Stomach (tissue), 9 donors: ENCODE measurements around the gene DGKD. TPM values are rescaled to one million over a fixed set of nuclear protein-coding genes. Genes with fewer than 3 reads are reported as not detected.
A peak's percentile ranks its signal among the peaks of the same experiment; 100 is the strongest.

Experiments used
- DNase-seq, 2 donors: peaks; one replicate each; pipeline versions ENCODE4 v3.0.0 to v3.0.0-alpha.2; 2013 to 2019
- H3K27ac ChIP-seq, 5 donors: fragments of 200-600 bp in 4 of 5; sonication (generic) in 4 of 5; one replicate each; pipeline ENCODE4 v1.5.1; 2013 to 2019; ENCODE audit warnings: mild to moderate bottlenecking in 1 of 5, moderate library complexity in 1 of 5
- H3K27me3 ChIP-seq, 3 donors: fragments of 200-600 bp; sonication (generic); one replicate each; pipeline ENCODE4 v1.5.1; 2017 to 2019; ENCODE audit warnings: mixed run types in 1 of 3
- H3K36me3 ChIP-seq, 4 donors: fragments of 200-600 bp; sonication (generic); 1 replicate in 3 of 4; 2 replicates in 1 of 4; pipeline ENCODE4 v1.5.1; 2016 to 2019
- H3K4me1 ChIP-seq, 4 donors: fragments of 200-600 bp; sonication (generic); one replicate each; pipeline ENCODE4 v1.5.1; 2016 to 2019
- H3K4me3 ChIP-seq, 4 donors: fragments of 200-600 bp; sonication (generic) in 3 of 4; one replicate each; pipeline ENCODE4 v1.5.1; 2016 to 2019; ENCODE audit warnings: mild to moderate bottlenecking in 1 of 4
- H3K9me3 ChIP-seq, 4 donors: fragments of 200-600 bp; sonication (generic); one replicate each; pipeline ENCODE4 v1.5.1; 2016 to 2019
- EP300 ChIP-seq: sonication (generic); formaldehyde crosslinking; IDR thresholded peaks from one replicate; pipeline ENCODE4 v1.6.1; 2017; ENCODE audit warnings: antibody characterized with exemption
- POLR2A ChIP-seq, 4 donors: fragments of 450-650 bp; IDR thresholded peaks; one replicate each; pipeline ENCODE4 v1.6.1; 2016; ENCODE audit warnings: antibody characterized with exemption in 4 of 4, control low read depth in 2 of 4, mild to moderate bottlenecking in 1 of 4, moderate library complexity in 1 of 4
- POLR2AphosphoS5 ChIP-seq, 3 donors: sonication (generic); formaldehyde crosslinking; IDR thresholded peaks; one replicate each; pipeline ENCODE4 v1.6.1; 2016; ENCODE audit warnings: antibody characterized with exemption in 3 of 3
- WGBS, 5 donors: extraction: QIAGEN DNeasy Blood & Tissue Kit in 3 of 5; methylation state at CpG; one replicate each; pipeline versions ENCODE4 v1.1.5 to v1.1.7; 2013 to 2018; 5-methylcytosine and 5-hydroxymethylcytosine counted together
- intact Hi-C: fragments of 100-400 bp; cut with DNase I; formaldehyde crosslinking; loops from one replicate; pipeline ENCODE4 v1.15.1; 2023; ENCODE audit warnings: low total_unique reads
- polyA plus RNA-seq, 3 donors: library from polyadenylated mRNA; stranded (reverse); fragments of 200-250 nt; gene quantifications; one replicate each; pipeline ENCODE4 v1.2.3, GENCODE V29; 2013
- total RNA-seq, 5 donors: library from RNA; depleted of rRNA; stranded (reverse); fragments of >200 nt; gene quantifications; one replicate each; pipeline versions ENCODE4 v1.1.0 to v1.2.3, GENCODE V29; 2014 to 2016
- TF ChIP-seq, protein P1 (sequence below), 7 experiments: fragments of 450-650 bp in 4 of 7; fragments of 200-600 bp in 3 of 7; sonication (generic) in 3 of 7; IDR thresholded peaks; one replicate each; pipeline ENCODE4 v1.5.1; 2016 to 2019; ENCODE audit warnings: antibody characterized with exemption in 7 of 7, control low read depth in 2 of 7, mild to moderate bottlenecking in 1 of 7
- donor health status: healthy with polysubstance abuse.
- donor health status: Bipolar disorder and iron deficiency.
- donor health status: healthy.

The DGKD gene
- total and polyA plus RNA-seq, 8 donors: 21.9 to 471 (median 202) TPM

DNA sequence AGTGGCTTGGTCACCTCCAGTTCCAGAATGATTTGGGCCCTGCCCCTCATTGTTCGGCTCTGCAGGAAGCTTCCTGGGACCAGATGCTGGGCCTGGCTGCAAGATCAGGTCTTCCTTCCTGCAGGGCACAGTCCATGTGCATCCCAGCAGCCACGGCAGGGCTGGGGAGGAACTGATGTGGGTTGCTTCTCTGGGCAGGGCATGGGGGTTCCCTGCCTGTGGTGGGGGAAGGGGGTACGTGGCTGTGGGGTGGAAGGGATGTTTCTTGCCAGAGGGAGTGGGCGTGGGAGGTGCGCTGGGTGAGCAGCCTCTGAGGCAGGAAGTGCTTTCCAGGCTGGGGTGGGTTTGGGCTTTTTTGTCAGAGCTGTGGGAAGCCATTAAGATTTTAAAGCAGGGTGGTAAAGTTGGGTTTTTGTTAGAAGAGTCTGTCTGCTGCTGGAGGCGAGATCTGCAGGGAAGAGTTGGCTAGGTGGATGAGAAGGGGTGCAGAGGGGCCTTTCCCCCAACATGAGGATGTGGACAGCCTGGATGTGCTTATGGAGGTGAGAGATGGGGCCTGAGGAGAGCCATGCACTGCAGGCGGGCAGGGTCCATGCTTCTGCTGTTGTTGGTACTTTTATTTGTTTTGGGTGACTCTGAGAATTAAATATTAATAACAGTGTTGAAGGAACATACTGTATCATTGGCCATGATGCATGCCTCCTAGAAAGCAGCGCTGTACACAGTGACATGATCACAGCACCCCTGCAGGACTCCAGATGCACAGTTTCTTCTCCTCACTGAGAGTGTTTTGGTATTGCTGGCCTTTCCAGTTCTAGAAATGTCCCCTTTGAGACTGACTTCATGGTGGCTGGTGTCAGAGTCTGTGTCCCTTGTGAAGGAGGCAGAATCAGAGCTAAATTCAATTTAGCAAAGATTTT, 45.3 kb downstream of the DGKD start:
- 64 to 77% (median 71%) methylated on average over 8 of the region's 8 CpGs for WGBS, 5 donors
- H3K27ac ChIP-seq: no peak overlapping the region
- DNase-seq: peak; percentile 23 to 26
- H3K36me3 ChIP-seq: peaks cover 4 to 42% (median 19%) of the 10 kb centered on the region in 4 donors
- no peaks in the 10 kb centered on the region for H3K9me3 ChIP-seq
- H3K4me3 ChIP-seq: no peak overlapping the region
- intact Hi-C loops: no loop called here
- no peak for TF ChIP-seq POLR2A (IDR thresholded peaks at IDR 0.05)
- H3K4me1 ChIP-seq: peaks cover 0 to 30% (median 13%) of the 10 kb centered on the region in 4 donors
- no peaks in the 10 kb centered on the region for H3K27me3 ChIP-seq

DNA sequence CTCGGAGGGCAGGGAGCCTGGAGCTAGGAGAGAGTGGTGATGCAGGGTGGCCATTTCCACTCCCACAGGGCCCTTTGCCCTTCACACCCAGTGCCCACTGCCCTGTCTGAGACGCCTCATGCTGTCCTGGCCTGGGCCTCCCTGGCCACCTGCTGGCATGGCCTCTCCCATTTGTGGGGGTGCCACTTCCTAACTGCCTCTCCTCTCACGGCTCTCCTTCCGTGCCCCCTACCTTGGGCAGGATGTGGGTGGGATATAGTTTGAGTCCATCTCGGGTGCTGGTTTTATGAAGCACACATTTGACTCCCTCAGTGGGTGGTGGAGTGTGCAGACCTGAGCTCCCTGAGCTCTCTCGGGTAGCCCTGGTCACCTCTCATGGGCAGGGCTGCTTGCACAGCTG, 46.0 kb downstream of the DGKD start:
- no peaks in the 10 kb centered on the region for H3K27me3 ChIP-seq
- no peaks in the 10 kb centered on the region for H3K9me3 ChIP-seq
- H3K4me1 ChIP-seq: peaks cover 0 to 30% (median 13%) of the 10 kb centered on the region in 4 donors
- peaks cover 4 to 36% (median 16%) of the 10 kb centered on the region in 4 donors for H3K36me3 ChIP-seq
- no peak overlapping the region for H3K27ac ChIP-seq
- TF ChIP-seq EP300: no peak
- no peak for TF ChIP-seq POLR2A (IDR thresholded peaks at IDR 0.05)
- no peak for DNase-seq
- WGBS, 5 donors: 56 to 83% (median 62%) methylated on average over 1 to 6 of the region's 6 CpGs
- no peak overlapping the region for H3K4me3 ChIP-seq
- intact Hi-C loops: no loop called here

DNA sequence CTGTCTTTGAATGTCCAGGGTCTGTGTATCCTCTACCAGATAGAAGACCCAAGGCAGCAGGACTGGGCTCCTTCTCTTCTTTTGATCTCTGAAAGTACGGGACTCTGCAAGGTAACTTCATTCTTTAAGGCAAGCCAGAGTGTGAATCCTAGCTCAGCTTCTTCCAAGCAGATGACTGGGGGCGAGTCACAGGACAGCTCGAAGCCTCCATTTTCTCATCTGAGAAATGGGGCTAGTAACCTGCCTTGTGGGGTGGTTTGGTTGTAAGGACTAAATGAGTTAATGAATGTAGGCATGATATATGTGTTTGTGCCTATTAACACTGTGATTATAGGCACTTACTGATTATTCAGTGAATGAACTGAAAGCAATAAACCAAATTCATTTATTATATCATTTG, 46.7 kb downstream of the DGKD start:
- Histone ChIP-seq H3K36me3 (peaks cover 4 to 30% (median 16%) of the 10 kb centered on the region in 4 donors), H3K27ac (no peak overlapping the region), H3K4me3 (no peak overlapping the region), H3K4me1 (peaks cover 0 to 30% (median 13%) of the 10 kb centered on the region in 4 donors), H3K27me3 (no peaks in the 10 kb centered on the region), H3K9me3 (no peaks in the 10 kb centered on the region)
- no peak for TF ChIP-seq EP300
- TF ChIP-seq, protein P1, sequence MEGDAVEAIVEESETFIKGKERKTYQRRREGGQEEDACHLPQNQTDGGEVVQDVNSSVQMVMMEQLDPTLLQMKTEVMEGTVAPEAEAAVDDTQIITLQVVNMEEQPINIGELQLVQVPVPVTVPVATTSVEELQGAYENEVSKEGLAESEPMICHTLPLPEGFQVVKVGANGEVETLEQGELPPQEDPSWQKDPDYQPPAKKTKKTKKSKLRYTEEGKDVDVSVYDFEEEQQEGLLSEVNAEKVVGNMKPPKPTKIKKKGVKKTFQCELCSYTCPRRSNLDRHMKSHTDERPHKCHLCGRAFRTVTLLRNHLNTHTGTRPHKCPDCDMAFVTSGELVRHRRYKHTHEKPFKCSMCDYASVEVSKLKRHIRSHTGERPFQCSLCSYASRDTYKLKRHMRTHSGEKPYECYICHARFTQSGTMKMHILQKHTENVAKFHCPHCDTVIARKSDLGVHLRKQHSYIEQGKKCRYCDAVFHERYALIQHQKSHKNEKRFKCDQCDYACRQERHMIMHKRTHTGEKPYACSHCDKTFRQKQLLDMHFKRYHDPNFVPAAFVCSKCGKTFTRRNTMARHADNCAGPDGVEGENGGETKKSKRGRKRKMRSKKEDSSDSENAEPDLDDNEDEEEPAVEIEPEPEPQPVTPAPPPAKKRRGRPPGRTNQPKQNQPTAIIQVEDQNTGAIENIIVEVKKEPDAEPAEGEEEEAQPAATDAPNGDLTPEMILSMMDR (IDR thresholded peaks at IDR 0.05): no peak
- intact Hi-C loops: no loop called here
- DNase-seq: peak in 1 of 2 donors; percentile 10
- 91 to 97% (median 95%) methylated on average over 3 of the region's 3 CpGs for WGBS, 5 donors

DNA sequence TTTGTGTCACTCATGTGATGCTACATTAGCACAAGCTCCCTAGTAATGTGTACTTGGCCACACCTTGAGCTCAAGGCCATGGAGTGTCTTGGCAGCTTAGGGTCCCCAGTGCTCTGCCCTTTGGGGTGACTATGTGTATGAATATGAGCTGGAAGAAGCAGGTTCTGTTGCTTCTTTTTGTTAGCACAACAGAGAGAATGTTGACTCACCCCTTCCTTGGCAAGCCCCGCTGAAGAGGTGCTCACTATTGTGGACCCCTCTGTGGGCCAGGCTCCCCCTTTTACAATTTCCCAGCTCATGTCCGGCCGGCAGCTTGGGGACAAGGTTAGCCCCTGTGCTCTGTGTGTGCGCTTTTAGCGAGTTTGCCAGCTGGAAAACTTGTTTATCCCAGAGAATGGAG, 48.1 kb downstream of the DGKD start:
- Histone ChIP-seq H3K27ac (peak overlapping the region; percentile 3 to 52 (median 33)), H3K27me3 (no peaks in the 10 kb centered on the region), H3K36me3 (peaks cover 4 to 36% (median 18%) of the 10 kb centered on the region in 4 donors), H3K4me3 (no peak overlapping the region), H3K4me1 (peaks cover 1 to 34% (median 15%) of the 10 kb centered on the region in 4 donors), H3K9me3 (no peaks in the 10 kb centered on the region)
- 45 to 75% (median 57%) methylated on average over 5 of the region's 5 CpGs for WGBS, 5 donors
- DNase-seq: peak in 1 of 2 donors; percentile 23
- TF ChIP-seq, protein P1 (IDR thresholded peaks at IDR 0.05): no peak
- TF ChIP-seq EP300: no peak
- no peak for TF ChIP-seq POLR2A (IDR thresholded peaks at IDR 0.05)
- TF ChIP-seq POLR2AphosphoS5 (IDR thresholded peaks at IDR 0.05): no peak
- intact Hi-C loops: no loop called here

DNA sequence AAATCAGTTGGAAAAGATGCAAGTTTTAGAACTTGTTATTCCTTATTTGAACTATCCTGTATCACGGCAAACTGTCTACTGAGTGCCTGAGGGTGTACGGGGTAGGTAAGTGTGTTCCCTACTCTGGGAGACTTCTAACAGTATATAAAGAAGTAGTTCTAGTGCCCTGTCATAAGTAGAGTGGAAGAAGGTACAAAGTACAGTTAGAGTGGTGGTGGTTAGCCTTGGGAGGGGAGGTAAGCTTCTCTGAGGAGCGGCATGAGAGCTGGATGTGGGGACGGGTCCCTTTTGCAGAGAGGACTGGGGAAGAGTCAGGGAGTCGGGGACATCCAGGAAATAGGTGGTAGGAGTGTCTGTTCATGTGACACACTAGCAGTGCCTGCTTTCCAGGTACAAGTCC, 48.5 kb downstream of the DGKD start:
- peak overlapping the region; percentile 3 to 52 (median 33) for H3K27ac ChIP-seq
- H3K9me3 ChIP-seq: no peaks in the 10 kb centered on the region
- H3K27me3 ChIP-seq: no peaks in the 10 kb centered on the region
- intact Hi-C loops: no loop called here
- H3K4me3 ChIP-seq: no peak overlapping the region
- DNase-seq: peak; percentile 21 to 23
- TF ChIP-seq, protein P1 (IDR thresholded peaks at IDR 0.05): no peak
- no peak for TF ChIP-seq EP300
- H3K36me3 ChIP-seq: peaks cover 4 to 36% (median 18%) of the 10 kb centered on the region in 4 donors
- 47 to 73% (median 55%) methylated on average over 5 of the region's 5 CpGs for WGBS, 5 donors
- peaks cover 5 to 38% (median 19%) of the 10 kb centered on the region in 4 donors for H3K4me1 ChIP-seq
